ENCODE measurements around the gene CDH3. TPM values are rescaled to one million over a fixed set of nuclear protein-coding genes. Genes with fewer than 3 reads are reported as not detected.

CDH3 gene
- total and polyA plus RNA-seq, 10 of the 15 experiments (the other 5 are each of a cell fraction or from before 2014, with no cell fraction given), result 0.05 to 0.44 (median 0.12) TPM; not detected in 5

DNA sequence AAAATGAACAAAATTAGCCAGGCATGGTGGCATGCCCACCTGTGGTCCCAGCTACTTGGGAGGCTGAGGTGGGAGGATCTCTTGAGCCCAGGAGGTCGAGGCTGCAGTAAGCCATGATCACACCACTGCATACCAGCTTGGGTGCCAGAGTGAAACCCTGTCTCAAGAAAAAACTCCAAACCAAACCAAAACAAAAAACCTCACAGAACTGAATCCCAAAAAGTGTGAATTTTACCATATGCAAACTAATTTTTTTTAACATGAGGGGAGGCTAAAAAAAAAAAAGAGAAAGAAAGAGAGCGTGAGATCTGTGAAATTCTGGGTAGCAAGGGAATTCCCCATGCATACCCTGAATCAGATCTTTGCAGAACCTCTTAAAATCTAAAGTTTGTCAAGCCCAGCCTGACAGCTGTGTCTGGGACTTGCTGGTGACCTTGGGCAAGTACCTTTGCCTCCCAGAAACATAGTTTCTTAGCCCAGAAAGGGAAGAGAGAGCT, 74.9 kb downstream of the CDH3 start (continued):
- 0 out of 2 replicates have a peak, but pooled peaks have one; percentile 40 for TF ChIP-seq ZNF207 (IDR thresholded peaks at IDR 0.05; ENCODE audit: borderline replicate concordance)
- TF ChIP-seq EP300 (IDR thresholded peaks at IDR 0.05; ENCODE audit: borderline replicate concordance in 1 of 2, control insufficient read depth in 1 of 2, low read depth in 2 of 2, low read length in 2 of 2), result peak; percentile 71 to 77; a peak in 3 of 4 replicates
- TF ChIP-seq CBX5 (IDR thresholded peaks at IDR 0.05; ENCODE audit: low read depth), result no peak
- no peak for TF ChIP-seq YY1 (IDR thresholded peaks at IDR 0.05; ENCODE audit: low read depth, low read length)
- peak; percentile 74; the same call in 1 of the 2 replicates for TF ChIP-seq TCF3 (IDR thresholded peaks at IDR 0.05; ENCODE audit: borderline replicate concordance, insufficient read depth, low read depth, low read length)
- no peak for TF ChIP-seq ZZZ3 (IDR thresholded peaks at IDR 0.05; ENCODE audit: control insufficient read depth, insufficient read length, low read depth)
- TF ChIP-seq MYB (IDR thresholded peaks at IDR 0.05; ENCODE audit: borderline replicate concordance, low read depth, low read length), result no peak
- TF ChIP-seq IKZF2 (IDR thresholded peaks at IDR 0.05), result peak; percentile 87 to 89; a peak in 3 of 4 replicates
- TF ChIP-seq FOXM1 (IDR thresholded peaks at IDR 0.05; ENCODE audit: low read depth, low read length), result peak; percentile 80; the same call in 1 of the 2 replicates
- 0 out of 2 replicates have a peak, but pooled peaks have one; percentile 29 for TF ChIP-seq HDGF (IDR thresholded peaks at IDR 0.05)
- TF ChIP-seq, protein P1, sequence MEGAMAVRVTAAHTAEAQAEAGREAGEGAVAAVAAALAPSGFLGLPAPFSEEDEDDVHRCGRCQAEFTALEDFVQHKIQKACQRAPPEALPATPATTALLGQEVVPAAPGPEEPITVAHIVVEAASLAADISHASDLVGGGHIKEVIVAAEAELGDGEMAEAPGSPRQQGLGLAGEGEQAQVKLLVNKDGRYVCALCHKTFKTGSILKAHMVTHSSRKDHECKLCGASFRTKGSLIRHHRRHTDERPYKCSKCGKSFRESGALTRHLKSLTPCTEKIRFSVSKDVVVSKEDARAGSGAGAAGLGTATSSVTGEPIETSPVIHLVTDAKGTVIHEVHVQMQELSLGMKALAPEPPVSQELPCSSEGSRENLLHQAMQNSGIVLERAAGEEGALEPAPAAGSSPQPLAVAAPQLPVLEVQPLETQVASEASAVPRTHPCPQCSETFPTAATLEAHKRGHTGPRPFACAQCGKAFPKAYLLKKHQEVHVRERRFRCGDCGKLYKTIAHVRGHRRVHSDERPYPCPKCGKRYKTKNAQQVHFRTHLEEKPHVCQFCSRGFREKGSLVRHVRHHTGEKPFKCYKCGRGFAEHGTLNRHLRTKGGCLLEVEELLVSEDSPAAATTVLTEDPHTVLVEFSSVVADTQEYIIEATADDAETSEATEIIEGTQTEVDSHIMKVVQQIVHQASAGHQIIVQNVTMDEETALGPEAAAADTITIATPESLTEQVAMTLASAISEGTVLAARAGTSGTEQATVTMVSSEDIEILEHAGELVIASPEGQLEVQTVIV (IDR thresholded peaks at IDR 0.05; ENCODE audit: borderline replicate concordance, partially characterized antibody), result no peak
- TF ChIP-seq CREM (IDR thresholded peaks at IDR 0.05; ENCODE audit: low read depth), result no peak
- TF ChIP-seq BRCA1 (IDR thresholded peaks at IDR 0.05; ENCODE audit: low read depth, low read length), result no peak
- TF ChIP-seq SP1 (IDR thresholded peaks at IDR 0.05; ENCODE audit: low read depth, low read length), result peak; percentile 43
- peak; percentile 27; the same call in 1 of the 2 replicates for TF ChIP-seq JUNB (IDR thresholded peaks at IDR 0.05)
- TF ChIP-seq, protein P2, sequence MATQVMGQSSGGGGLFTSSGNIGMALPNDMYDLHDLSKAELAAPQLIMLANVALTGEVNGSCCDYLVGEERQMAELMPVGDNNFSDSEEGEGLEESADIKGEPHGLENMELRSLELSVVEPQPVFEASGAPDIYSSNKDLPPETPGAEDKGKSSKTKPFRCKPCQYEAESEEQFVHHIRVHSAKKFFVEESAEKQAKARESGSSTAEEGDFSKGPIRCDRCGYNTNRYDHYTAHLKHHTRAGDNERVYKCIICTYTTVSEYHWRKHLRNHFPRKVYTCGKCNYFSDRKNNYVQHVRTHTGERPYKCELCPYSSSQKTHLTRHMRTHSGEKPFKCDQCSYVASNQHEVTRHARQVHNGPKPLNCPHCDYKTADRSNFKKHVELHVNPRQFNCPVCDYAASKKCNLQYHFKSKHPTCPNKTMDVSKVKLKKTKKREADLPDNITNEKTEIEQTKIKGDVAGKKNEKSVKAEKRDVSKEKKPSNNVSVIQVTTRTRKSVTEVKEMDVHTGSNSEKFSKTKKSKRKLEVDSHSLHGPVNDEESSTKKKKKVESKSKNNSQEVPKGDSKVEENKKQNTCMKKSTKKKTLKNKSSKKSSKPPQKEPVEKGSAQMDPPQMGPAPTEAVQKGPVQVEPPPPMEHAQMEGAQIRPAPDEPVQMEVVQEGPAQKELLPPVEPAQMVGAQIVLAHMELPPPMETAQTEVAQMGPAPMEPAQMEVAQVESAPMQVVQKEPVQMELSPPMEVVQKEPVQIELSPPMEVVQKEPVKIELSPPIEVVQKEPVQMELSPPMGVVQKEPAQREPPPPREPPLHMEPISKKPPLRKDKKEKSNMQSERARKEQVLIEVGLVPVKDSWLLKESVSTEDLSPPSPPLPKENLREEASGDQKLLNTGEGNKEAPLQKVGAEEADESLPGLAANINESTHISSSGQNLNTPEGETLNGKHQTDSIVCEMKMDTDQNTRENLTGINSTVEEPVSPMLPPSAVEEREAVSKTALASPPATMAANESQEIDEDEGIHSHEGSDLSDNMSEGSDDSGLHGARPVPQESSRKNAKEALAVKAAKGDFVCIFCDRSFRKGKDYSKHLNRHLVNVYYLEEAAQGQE (IDR thresholded peaks at IDR 0.05; ENCODE audit: low read depth, low read length), result no peak
- peak; percentile 66; the same call in 1 of the 2 replicates for TF ChIP-seq ESRRA (IDR thresholded peaks at IDR 0.05; ENCODE audit: low read length)
- no peak for TF ChIP-seq SUPT20H (IDR thresholded peaks at IDR 0.05; ENCODE audit: borderline replicate concordance, control insufficient read depth, low read depth, low read length)
- TF ChIP-seq, protein P3, sequence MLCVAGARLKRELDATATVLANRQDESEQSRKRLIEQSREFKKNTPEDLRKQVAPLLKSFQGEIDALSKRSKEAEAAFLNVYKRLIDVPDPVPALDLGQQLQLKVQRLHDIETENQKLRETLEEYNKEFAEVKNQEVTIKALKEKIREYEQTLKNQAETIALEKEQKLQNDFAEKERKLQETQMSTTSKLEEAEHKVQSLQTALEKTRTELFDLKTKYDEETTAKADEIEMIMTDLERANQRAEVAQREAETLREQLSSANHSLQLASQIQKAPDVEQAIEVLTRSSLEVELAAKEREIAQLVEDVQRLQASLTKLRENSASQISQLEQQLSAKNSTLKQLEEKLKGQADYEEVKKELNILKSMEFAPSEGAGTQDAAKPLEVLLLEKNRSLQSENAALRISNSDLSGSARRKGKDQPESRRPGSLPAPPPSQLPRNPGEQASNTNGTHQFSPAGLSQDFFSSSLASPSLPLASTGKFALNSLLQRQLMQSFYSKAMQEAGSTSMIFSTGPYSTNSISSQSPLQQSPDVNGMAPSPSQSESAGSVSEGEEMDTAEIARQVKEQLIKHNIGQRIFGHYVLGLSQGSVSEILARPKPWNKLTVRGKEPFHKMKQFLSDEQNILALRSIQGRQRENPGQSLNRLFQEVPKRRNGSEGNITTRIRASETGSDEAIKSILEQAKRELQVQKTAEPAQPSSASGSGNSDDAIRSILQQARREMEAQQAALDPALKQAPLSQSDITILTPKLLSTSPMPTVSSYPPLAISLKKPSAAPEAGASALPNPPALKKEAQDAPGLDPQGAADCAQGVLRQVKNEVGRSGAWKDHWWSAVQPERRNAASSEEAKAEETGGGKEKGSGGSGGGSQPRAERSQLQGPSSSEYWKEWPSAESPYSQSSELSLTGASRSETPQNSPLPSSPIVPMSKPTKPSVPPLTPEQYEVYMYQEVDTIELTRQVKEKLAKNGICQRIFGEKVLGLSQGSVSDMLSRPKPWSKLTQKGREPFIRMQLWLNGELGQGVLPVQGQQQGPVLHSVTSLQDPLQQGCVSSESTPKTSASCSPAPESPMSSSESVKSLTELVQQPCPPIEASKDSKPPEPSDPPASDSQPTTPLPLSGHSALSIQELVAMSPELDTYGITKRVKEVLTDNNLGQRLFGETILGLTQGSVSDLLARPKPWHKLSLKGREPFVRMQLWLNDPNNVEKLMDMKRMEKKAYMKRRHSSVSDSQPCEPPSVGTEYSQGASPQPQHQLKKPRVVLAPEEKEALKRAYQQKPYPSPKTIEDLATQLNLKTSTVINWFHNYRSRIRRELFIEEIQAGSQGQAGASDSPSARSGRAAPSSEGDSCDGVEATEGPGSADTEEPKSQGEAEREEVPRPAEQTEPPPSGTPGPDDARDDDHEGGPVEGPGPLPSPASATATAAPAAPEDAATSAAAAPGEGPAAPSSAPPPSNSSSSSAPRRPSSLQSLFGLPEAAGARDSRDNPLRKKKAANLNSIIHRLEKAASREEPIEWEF (IDR thresholded peaks at IDR 0.05; ENCODE audit: insufficient replicate concordance, low read depth, low read length), result peak; percentile 65
- 0 out of 2 replicates have a peak, but pooled peaks have one; percentile 60 for TF ChIP-seq NR2F1 (conservative IDR thresholded peaks at IDR 0.05)
